Stimulated activated naive CD8-positive, alpha-beta T cell treated with anti-CD3 and anti-CD28 coated beads, Interleukin-15, Interleukin-2, amounts not matched to agents 100 U/mL and 50 U/mL, for 24 hours (primary cell): ENCODE results near the gene HOXD3.

Experiments used
- ATAC-seq: fragments of 150-1000 bp; cut with Tn5 transposase; one replicate; pipeline ENCODE4 v1.10.0; 2021
- DNase-seq: peaks from one replicate; pipeline ENCODE4 v3.0.0; 2021

Gene HOXD3

GRCh38 chr2:176212276-176212675 lies 55.2 kb downstream of the HOXD3 start:
- ATAC-seq (no peak), DNase-seq (no peak)

GRCh38 chr2:176213406-176213805 lies 56.3 kb downstream of the HOXD3 start:
- ATAC-seq (no peak), DNase-seq (no peak)
